HG02884 (cell line): Measurements from ENCODE around the gene PRDM16.

Source experiments
- ATAC-seq: cut with Tn5 transposase; IDR thresholded peaks from one replicate; pipeline ENCODE4 v1.9.1; 2021; ENCODE audit warnings: mild to moderate bottlenecking, moderate library complexity; ENCODE audit not compliant: unreplicated experiment

The PRDM16 gene

GRCh38 chr1:3464649-3465025 is 395.6 kb downstream of the PRDM16 start:
- ATAC-seq = no peak

GRCh38 chr1:3465091-3465934 is 396.3 kb downstream of the PRDM16 start:
- ATAC-seq = no peak

GRCh38 chr1:3465935-3466321 is 396.9 kb downstream of the PRDM16 start:
- ATAC-seq = no peak

- ATAC-seq = no peak
Measured at GRCh38 chr1:3466366-3467075, 397.5 kb downstream of the PRDM16 start.

- no peak for ATAC-seq
Measured at GRCh38 chr1:3467096-3468036, 398.4 kb downstream of the PRDM16 start.

GRCh38 chr1:3468236-3469103 is 399.5 kb downstream of the PRDM16 start:
- ATAC-seq = no peak

- ATAC-seq = no peak
Measured at GRCh38 chr1:3469104-3469848, 400.3 kb downstream of the PRDM16 start.

- ATAC-seq = no peak
Measured at GRCh38 chr1:3469849-3470649, 401.0 kb downstream of the PRDM16 start.

GRCh38 chr1:3470650-3471355 is 401.8 kb downstream of the PRDM16 start:
- ATAC-seq = no peak

GRCh38 chr1:3471356-3472087 is 402.5 kb downstream of the PRDM16 start:
- ATAC-seq = no peak

- no peak for ATAC-seq
Measured at GRCh38 chr1:3472088-3472850, 403.3 kb downstream of the PRDM16 start.

GRCh38 chr1:3472906-3473305 is 403.9 kb downstream of the PRDM16 start:
- ATAC-seq = no peak

GRCh38 chr1:3473381-3473844 is 404.4 kb downstream of the PRDM16 start:
- no peak for ATAC-seq

- ATAC-seq = no peak
Measured at GRCh38 chr1:3474016-3474415, 405.0 kb downstream of the PRDM16 start.

GRCh38 chr1:3474421-3474820 is 405.4 kb downstream of the PRDM16 start:
- ATAC-seq = no peak

- ATAC-seq = no peak
Measured at GRCh38 chr1:3475839-3476573, 407.0 kb downstream of the PRDM16 start.
